COR-L47 (cell line): Measurements from ENCODE around the gene SCMH1.
"Not testable (repeated sequence)": the region's sequence is repeated elsewhere in the genome, so short reads cannot be mapped to it uniquely, and the experiment has no call there.

Source experiments
- DNase-seq: peaks from one replicate; lab custom pipeline; 2025; lab: John Stamatoyannopoulos, UW

The SCMH1 gene

GRCh38 chr1:41241749-41242341 lies at the start of gene SCMH1:
TSS of gene SCMH1 (minus strand) at chr1:41242306. CDS start at chr1:41186133, 56,173 bp downstream.
- peak; percentile 70 for DNase-seq

GRCh38 chr1:41291195-41291594 lies 49.1 kb upstream of the SCMH1 start:
- DNase-seq: no peak

- DNase-seq: no peak
These were observed 47.1 kb upstream of the SCMH1 start for GRCh38 chr1:41289196-41289595.

- DNase-seq: no peak
These were observed 44.9 kb upstream of the SCMH1 start for GRCh38 chr1:41286992-41287391.

GRCh38 chr1:41286486-41286885 lies 44.4 kb upstream of the SCMH1 start:
- no peak for DNase-seq

GRCh38 chr1:41285818-41286217 lies 43.7 kb upstream of the SCMH1 start:
- no peak for DNase-seq

- no peak for DNase-seq
These were observed 42.0 kb upstream of the SCMH1 start for GRCh38 chr1:41284121-41284520.

GRCh38 chr1:41282679-41283317 lies 40.7 kb upstream of the SCMH1 start:
- peak; percentile 22 for DNase-seq

- no peak for DNase-seq
These were observed 39.2 kb upstream of the SCMH1 start for GRCh38 chr1:41281334-41281733.

- no peak for DNase-seq
These were observed 38.3 kb upstream of the SCMH1 start for GRCh38 chr1:41280202-41281032.

GRCh38 chr1:41278076-41278475 lies 36.0 kb upstream of the SCMH1 start:
- no peak for DNase-seq

- DNase-seq: no peak
These were observed 35.4 kb upstream of the SCMH1 start for GRCh38 chr1:41277371-41277975.

GRCh38 chr1:41275831-41276230 lies 33.7 kb upstream of the SCMH1 start:
- DNase-seq: no peak

- no peak for DNase-seq
These were observed 32.8 kb upstream of the SCMH1 start for GRCh38 chr1:41274752-41275545.

- DNase-seq: no peak
These were observed 30.5 kb upstream of the SCMH1 start for GRCh38 chr1:41272601-41273000.

GRCh38 chr1:41268154-41268770 lies 26.2 kb upstream of the SCMH1 start:
- DNase-seq: peak; percentile 58

- no peak for DNase-seq
These were observed 20.0 kb upstream of the SCMH1 start for GRCh38 chr1:41261926-41262618.

- no peak for DNase-seq
These were observed 18.7 kb upstream of the SCMH1 start for GRCh38 chr1:41260768-41261167.

- DNase-seq: no peak
These were observed 17.1 kb upstream of the SCMH1 start for GRCh38 chr1:41259221-41259620.

GRCh38 chr1:41255978-41256377 lies 13.9 kb upstream of the SCMH1 start:
- no peak for DNase-seq

GRCh38 chr1:41251120-41251519 lies 9.0 kb upstream of the SCMH1 start:
- not testable (repeated sequence) for DNase-seq
